ENCODE data around the gene CORO2B. TPM values are rescaled to one million over a fixed set of nuclear protein-coding genes. Genes with fewer than 3 reads are reported as not detected.

The CORO2B gene
- total and polyA plus RNA-seq, 9 of the 15 experiments (the other 6 are each of a cell fraction or from before 2014, with no cell fraction given), result not detected

DNA sequence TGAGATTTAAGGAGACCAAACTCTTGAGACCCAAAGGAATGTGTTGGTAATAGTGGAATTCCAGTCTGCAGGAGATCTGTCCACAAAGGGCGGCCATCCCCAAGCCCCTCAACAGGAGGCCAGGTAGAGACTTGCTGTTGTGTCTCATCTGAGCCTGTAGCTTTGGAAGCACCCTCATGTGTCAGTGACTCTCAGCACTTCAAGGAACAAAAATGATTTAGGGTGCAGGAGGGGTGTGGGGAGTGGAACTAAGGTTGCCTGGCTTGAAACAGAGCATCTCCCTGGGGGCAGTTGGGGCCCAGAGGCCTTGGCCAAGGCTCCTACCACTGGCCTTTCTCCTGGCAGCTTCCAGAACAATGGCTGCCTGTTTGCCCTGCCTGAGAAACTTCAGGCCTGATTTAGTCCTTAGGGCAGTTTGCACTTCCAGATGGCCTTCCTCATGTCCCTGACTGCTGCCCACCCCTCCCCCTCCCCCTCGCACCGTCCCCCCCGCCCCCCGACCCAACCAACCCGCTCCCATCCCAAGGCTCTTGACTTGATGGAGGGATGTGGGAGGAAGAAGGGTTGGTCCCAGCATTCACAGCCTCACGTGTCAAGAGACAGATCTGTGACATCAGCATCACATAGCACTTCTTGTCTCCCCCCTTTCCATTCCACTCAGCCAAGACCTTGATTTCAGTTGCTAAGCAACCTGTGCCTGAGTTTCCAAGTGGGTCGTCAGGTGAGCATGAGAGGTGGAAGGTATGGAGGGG, 77.1 kb downstream of the CORO2B start (continued):
- no peak; the same call in 1 of the 2 replicates for TF ChIP-seq RFX1 (IDR thresholded peaks at IDR 0.05)
- no peak for TF ChIP-seq STAT5A (IDR thresholded peaks at IDR 0.05; ENCODE audit: borderline replicate concordance, low read length)
- TF ChIP-seq KLF1 (tag; IDR thresholded peaks at IDR 0.05), result no peak
- no peak for TF ChIP-seq CBX8 (IDR thresholded peaks at IDR 0.05; ENCODE audit: borderline replicate concordance, extremely low read depth, low read depth, low read length, poor library complexity, severe bottlenecking)

DNA sequence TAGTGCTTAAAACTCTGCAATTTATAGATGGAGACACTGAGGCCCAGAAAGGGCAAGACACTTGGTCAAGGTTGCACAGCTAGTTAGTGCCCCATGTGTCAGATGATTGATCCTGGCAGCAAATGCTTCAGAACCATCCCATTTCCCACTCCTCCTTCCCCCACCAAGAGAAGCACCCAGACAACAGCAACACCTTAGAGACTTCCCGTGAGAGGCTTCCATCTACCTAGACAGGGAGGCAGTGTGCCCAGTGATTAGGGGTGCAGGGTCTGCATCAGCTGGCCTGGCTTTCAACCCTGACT, 77.6 kb downstream of the CORO2B start:
- Histone ChIP-seq H4K20me1 (replicated peaks; ENCODE audit: control insufficient read depth, insufficient read depth, low read length) (peaks cover 5% of the 10 kb centered on the region; the same call in 1 of the 2 replicates), H3K27ac (ENCODE audit: extremely low read depth, low read depth, low read length) (no peak overlapping the region), H3K4me2 (ENCODE audit: insufficient read depth, low read length) (no peak overlapping the region), H2AFZ (ENCODE audit: low read depth, low read length) (no peak overlapping the region), H3K9ac (ENCODE audit: insufficient read depth in 1 of 2, low read depth in 2 of 2, low read length in 2 of 2) (no peak overlapping the region), H3K9me1 (ENCODE audit: control insufficient read depth, insufficient read depth, low read length) (no peaks in the 10 kb centered on the region), H3K36me3 (ENCODE audit: control insufficient read depth, insufficient read depth, low read length) (no peaks in the 10 kb centered on the region), H3K9me3 (replicated peaks; ENCODE audit: control insufficient read depth, insufficient read depth, low read depth, low read length) (no peaks in the 10 kb centered on the region), H3K27me3 (ENCODE audit: control insufficient read depth in 2 of 2, insufficient read depth in 2 of 2, low read length in 2 of 2) (peaks cover 5 to 30% of the 10 kb centered on the region in 2 experiments; a peak in 3 of 5 replicates), H3K79me2 (ENCODE audit: control insufficient read depth, insufficient read depth, low read length) (no peaks in the 10 kb centered on the region), H3K4me1 (replicated peaks in 1 of 2; ENCODE audit: control insufficient read depth in 2 of 2, insufficient read depth in 2 of 2, low read length in 2 of 2) (peaks cover 0 to 4% of the 10 kb centered on the region in 2 experiments; a peak in 1 of 5 replicates), H3K4me3 (no peak overlapping the region)
- in situ Hi-C loops (cut with MboI) (no loop called here), intact Hi-C loops (cut with micrococcal nuclease) (no loop called here)
- no TSS peak for BruUV-seq (replicated peaks)
- CTCF ChIA-PET (ENCODE audit: low intra/inter-chr PET ratio), result no interaction called here
- WGBS (ENCODE audit: insufficient coverage, low coverage, missing lambda C conversion rate), result 0% methylated on average over 1 of the region's 1 CpG
- FAIRE-seq (no peak), DNase-seq (ENCODE audit: extremely low read depth in 1 of 4, low spot score in 3 of 4) (no peak), ATAC-seq (no peak)
- POLR2A ChIA-PET, result no interaction called here
- TF ChIP-seq, protein P1, sequence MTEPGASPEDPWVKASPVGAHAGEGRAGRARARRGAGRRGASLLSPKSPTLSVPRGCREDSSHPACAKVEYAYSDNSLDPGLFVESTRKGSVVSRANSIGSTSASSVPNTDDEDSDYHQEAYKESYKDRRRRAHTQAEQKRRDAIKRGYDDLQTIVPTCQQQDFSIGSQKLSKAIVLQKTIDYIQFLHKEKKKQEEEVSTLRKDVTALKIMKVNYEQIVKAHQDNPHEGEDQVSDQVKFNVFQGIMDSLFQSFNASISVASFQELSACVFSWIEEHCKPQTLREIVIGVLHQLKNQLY (CRISPR knock-in tag; conservative IDR thresholded peaks at IDR 0.05), result no peak
- TF ChIP-seq ZNF282 (CRISPR knock-in tag; IDR thresholded peaks at IDR 0.05) (no peak), TCF3 (CRISPR knock-in tag; IDR thresholded peaks at IDR 0.05) (no peak), KDM1A (IDR thresholded peaks at IDR 0.05) (peak; percentile 31 to 34; a peak in 1 of 4 replicates), NELFE (IDR thresholded peaks at IDR 0.05; ENCODE audit: insufficient read depth, insufficient read length) (no peak), MTA1 (IDR thresholded peaks at IDR 0.05; ENCODE audit: borderline replicate concordance) (no peak), BCOR (IDR thresholded peaks at IDR 0.05) (peak; percentile 78), ZFP36 (IDR thresholded peaks at IDR 0.05; ENCODE audit: low read depth, low read length, partially characterized antibody) (peak; percentile 54), CCNT2 (IDR thresholded peaks at IDR 0.05; ENCODE audit: borderline replicate concordance, extremely low read depth, insufficient read length, low read depth, low read length) (no peak), RBM14 (IDR thresholded peaks at IDR 0.05; ENCODE audit: borderline replicate concordance, insufficient read depth, low read depth, low read length) (no peak), SMAD3 (CRISPR knock-in tag; conservative IDR thresholded peaks at IDR 0.05) (no peak), EP300 (IDR thresholded peaks at IDR 0.05; ENCODE audit: low read length) (no peak), SNRNP70 (optimal IDR thresholded peaks at IDR 0.05; ENCODE audit: low read depth, low read length) (no peak), ZEB2 (IDR thresholded peaks at IDR 0.05) (no peak)
- TF ChIP-seq, protein P2, sequence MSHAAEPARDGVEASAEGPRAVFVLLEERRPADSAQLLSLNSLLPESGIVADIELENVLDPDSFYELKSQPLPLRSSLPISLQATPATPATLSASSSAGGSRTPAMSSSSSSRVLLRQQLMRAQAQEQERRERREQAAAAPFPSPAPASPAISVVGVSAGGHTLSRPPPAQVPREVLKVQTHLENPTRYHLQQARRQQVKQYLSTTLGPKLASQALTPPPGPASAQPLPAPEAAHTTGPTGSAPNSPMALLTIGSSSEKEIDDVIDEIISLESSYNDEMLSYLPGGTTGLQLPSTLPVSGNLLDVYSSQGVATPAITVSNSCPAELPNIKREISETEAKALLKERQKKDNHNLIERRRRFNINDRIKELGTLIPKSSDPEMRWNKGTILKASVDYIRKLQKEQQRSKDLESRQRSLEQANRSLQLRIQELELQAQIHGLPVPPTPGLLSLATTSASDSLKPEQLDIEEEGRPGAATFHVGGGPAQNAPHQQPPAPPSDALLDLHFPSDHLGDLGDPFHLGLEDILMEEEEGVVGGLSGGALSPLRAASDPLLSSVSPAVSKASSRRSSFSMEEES (CRISPR knock-in tag; IDR thresholded peaks at IDR 0.05), result no peak

All from K562 (cell line).